Progenitor cell of endocrine pancreas (in vitro differentiated cells): ENCODE data around the gene GNE. TPM values are rescaled to one million over a fixed set of nuclear protein-coding genes. Genes with fewer than 3 reads are reported as not detected.

ENCODE experiments used
- DNase-seq: peaks from one replicate; pipeline ENCODE4 v3.0.0; 2021; ENCODE audit warnings: low spot score; ENCODE audit not compliant: unreplicated experiment
- H3K27ac Mint-ChIP-seq: 2 replicates; pipeline ENCODE4 v1.8.0; 2021; ENCODE audit warnings: mild to moderate bottlenecking, moderate library complexity, mixed read lengths
- H3K27me3 Mint-ChIP-seq: 2 replicates; pipeline ENCODE4 v1.8.0; 2021; ENCODE audit warnings: mixed read lengths
- H3K36me3 Mint-ChIP-seq: 2 replicates; pipeline ENCODE4 v1.8.0; 2022; ENCODE audit warnings: mixed read lengths; ENCODE audit not compliant: insufficient read depth
- H3K4me1 Mint-ChIP-seq: 2 replicates; pipeline ENCODE4 v1.8.0; 2021; ENCODE audit warnings: low read depth, mixed read lengths
- H3K4me3 Mint-ChIP-seq: 2 replicates; pipeline ENCODE4 v1.8.0; 2021; ENCODE audit warnings: low read depth, mild to moderate bottlenecking, moderate library complexity, mixed read lengths
- H3K9me3 Mint-ChIP-seq: 2 replicates; pipeline ENCODE4 v1.8.0; 2021; ENCODE audit warnings: low read depth, mixed read lengths
- CTCF ChIP-seq: fragments of 200-600 bp; sonication (generic); IDR thresholded peaks from one replicate; pipeline ENCODE4 v1.5.0; 2021; ENCODE audit warnings: antibody characterized with exemption, mild to moderate bottlenecking; ENCODE audit not compliant: unreplicated experiment
- total RNA-seq: library from RNA; stranded (reverse); gene quantifications from 2 replicates; pipeline ENCODE4 v1.2.1, GENCODE V29; 2021

Gene GNE
- total RNA-seq, 1 donor from 2014 or later: 9.9 TPM

GRCh38 chr9:36174731-36175130, 83.5 kb downstream of the GNE start:
- no peak for DNase-seq
- no peak for TF ChIP-seq CTCF
- Mint-ChIP-seq H3K9me3 (peaks cover under 1% of the 10 kb centered on the region), H3K4me3 (no peak overlapping the region), H3K27ac (no peak overlapping the region), H3K27me3 (peaks cover 3% of the 10 kb centered on the region), H3K36me3 (no peaks in the 10 kb centered on the region), H3K4me1 (no peaks in the 10 kb centered on the region)

GRCh38 chr9:36174271-36174670, 84.0 kb downstream of the GNE start:
- TF ChIP-seq CTCF: no peak
- no peaks in the 10 kb centered on the region for H3K9me3 Mint-ChIP-seq
- H3K27me3 Mint-ChIP-seq: peaks cover 3% of the 10 kb centered on the region
- H3K4me1 Mint-ChIP-seq: no peaks in the 10 kb centered on the region
- no peak overlapping the region for H3K27ac Mint-ChIP-seq
- H3K4me3 Mint-ChIP-seq: no peak overlapping the region
- no peaks in the 10 kb centered on the region for H3K36me3 Mint-ChIP-seq
- DNase-seq: no peak

- no peaks in the 10 kb centered on the region for H3K4me1 Mint-ChIP-seq
- peaks cover 3% of the 10 kb centered on the region for H3K27me3 Mint-ChIP-seq
- no peaks in the 10 kb centered on the region for H3K9me3 Mint-ChIP-seq
- no peaks in the 10 kb centered on the region for H3K36me3 Mint-ChIP-seq
- H3K27ac Mint-ChIP-seq: no peak overlapping the region
- DNase-seq: no peak
- TF ChIP-seq CTCF: no peak
- H3K4me3 Mint-ChIP-seq: no peak overlapping the region
Observed at GRCh38 chr9:36173861-36174260, 84.4 kb downstream of the GNE start.

GRCh38 chr9:36170531-36170930, 87.7 kb downstream of the GNE start:
- no peak overlapping the region for H3K27ac Mint-ChIP-seq
- no peaks in the 10 kb centered on the region for H3K9me3 Mint-ChIP-seq
- no peaks in the 10 kb centered on the region for H3K36me3 Mint-ChIP-seq
- no peak for DNase-seq
- H3K4me1 Mint-ChIP-seq: no peaks in the 10 kb centered on the region
- no peak overlapping the region for H3K4me3 Mint-ChIP-seq
- peaks cover 13% of the 10 kb centered on the region for H3K27me3 Mint-ChIP-seq
- no peak for TF ChIP-seq CTCF

- H3K4me1 Mint-ChIP-seq: no peaks in the 10 kb centered on the region
- DNase-seq: no peak
- no peak for TF ChIP-seq CTCF
- H3K27ac Mint-ChIP-seq: no peak overlapping the region
- no peaks in the 10 kb centered on the region for H3K9me3 Mint-ChIP-seq
- H3K27me3 Mint-ChIP-seq: peaks cover 19% of the 10 kb centered on the region
- no peaks in the 10 kb centered on the region for H3K36me3 Mint-ChIP-seq
- no peak overlapping the region for H3K4me3 Mint-ChIP-seq
Observed at GRCh38 chr9:36169708-36170107, 88.5 kb downstream of the GNE start.
